Naive thymus-derived CD8-positive, alpha-beta T cell (primary cell): ENCODE measurements around the gene RMND5A. TPM values are rescaled to one million over a fixed set of nuclear protein-coding genes. Genes with fewer than 3 reads are reported as not detected.
"Not testable (repeated sequence)": the region's sequence is repeated elsewhere in the genome, so short reads cannot be mapped to it uniquely, and the experiment has no call there.

ENCODE experiments used
- ATAC-seq, 2 donors: fragments of 150-1000 bp; cut with Tn5 transposase in 1 of 2; sonication (Bioruptor Pico), chemical (Tn5 transposase) in 1 of 2; 1 replicate in 1 of 2; 2 replicates in 1 of 2; pipeline ENCODE4 v1.10.0; 2021; ENCODE audit warnings: mild to moderate bottlenecking in 2 of 2, moderate library complexity in 2 of 2
- POLR2A ChIA-PET: fragments of 350-600 bp; sonication (Branson Sonifier 250); formaldehyde crosslinking; loops from one replicate; lab custom pipeline; 2021; ENCODE audit warnings: antibody characterized with exemption; lab: Charles Lee
- DNase-seq, 10 donors: peaks; one replicate each; pipeline versions ENCODE4 v3.0.0 to v3.0.0-alpha.2; 2020 to 2022
- H3K27ac Mint-ChIP-seq, 10 donors: one replicate each; pipeline ENCODE4 v1.8.0; 2020 to 2022; ENCODE audit warnings: mild to moderate bottlenecking in 10 of 10, mixed read lengths in 10 of 10, moderate library complexity in 4 of 10, inconsistent platforms in 1 of 10
- H3K27me3 Mint-ChIP-seq, 5 donors: one replicate each; pipeline ENCODE4 v1.8.0; 2021 to 2022; ENCODE audit warnings: mixed read lengths in 5 of 5
- H3K36me3 Mint-ChIP-seq, 3 donors: one replicate each; pipeline ENCODE4 v1.8.0; 2020 to 2022; ENCODE audit warnings: mixed read lengths in 3 of 3, mild to moderate bottlenecking in 2 of 3, inconsistent platforms in 1 of 3
- H3K4me1 Mint-ChIP-seq, 4 donors: one replicate each; pipeline ENCODE4 v1.8.0; 2021 to 2022; ENCODE audit warnings: mixed read lengths in 4 of 4
- H3K4me3 Mint-ChIP-seq, 10 donors: one replicate each; pipeline ENCODE4 v1.8.0; 2020 to 2022; ENCODE audit warnings: mild to moderate bottlenecking in 10 of 10, mixed read lengths in 10 of 10, moderate library complexity in 6 of 10, inconsistent platforms in 1 of 10
- H3K9me3 Mint-ChIP-seq, 9 donors: one replicate each; pipeline ENCODE4 v1.8.0; 2020 to 2022; ENCODE audit warnings: mixed read lengths in 9 of 9, mild to moderate bottlenecking in 3 of 9, inconsistent platforms in 1 of 9, moderate library complexity in 1 of 9
- polyA plus RNA-seq, 3 donors: library from polyadenylated mRNA; unstranded; fragments of 300-500 nt; fragmentation: Illumina TruSeq; gene quantifications; one replicate each; pipeline ENCODE4 v1.2.3, GENCODE V29; 2021
- total RNA-seq, 8 experiments: library from RNA in 2 of 8; stranded (reverse) in 2 of 8; gene quantifications; one replicate each; pipeline ENCODE4 v1.2.3 and lab custom pipeline; 2021 to 2026

RMND5A gene
- total and polyA plus RNA-seq, 5 experiments from 2014 or later, result 16.4 to 46.6 (median 22.2) TPM

DNA sequence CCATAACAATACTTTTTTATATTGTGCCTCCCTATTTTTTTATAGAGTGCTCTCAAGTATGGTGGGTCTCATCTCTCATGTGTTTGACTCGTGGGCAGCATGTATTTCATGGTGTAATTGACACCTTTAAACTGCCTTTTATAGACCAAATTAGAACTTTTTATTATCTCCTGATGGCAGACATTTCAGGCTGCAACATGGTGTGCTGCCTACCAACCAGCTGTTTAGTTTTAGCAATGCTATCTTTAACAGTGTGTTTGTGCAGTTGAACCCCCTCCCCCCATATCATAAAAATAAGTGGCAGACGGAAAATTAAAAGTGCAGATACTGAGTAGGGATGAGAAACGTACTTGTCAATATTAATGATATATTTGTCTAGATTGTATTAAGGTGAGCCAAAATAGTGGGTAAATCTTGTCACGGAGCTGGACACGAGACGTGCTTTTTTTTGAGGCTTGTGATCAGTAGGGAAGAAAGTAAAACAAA lies 12.0 kb downstream of the RMND5A start:
- H3K27me3 Mint-ChIP-seq, H3K9me3 Mint-ChIP-seq, ATAC-seq, DNase-seq, H3K36me3 Mint-ChIP-seq, POLR2A ChIA-PET, H3K27ac Mint-ChIP-seq: not testable (repeated sequence)
- Mint-ChIP-seq H3K4me3 (peak overlapping the region in 2 of 10 donors; percentile 41 to 54), H3K4me1 (peaks cover 7 to 13% (median 11%) of the 10 kb centered on the region in 4 donors)

DNA sequence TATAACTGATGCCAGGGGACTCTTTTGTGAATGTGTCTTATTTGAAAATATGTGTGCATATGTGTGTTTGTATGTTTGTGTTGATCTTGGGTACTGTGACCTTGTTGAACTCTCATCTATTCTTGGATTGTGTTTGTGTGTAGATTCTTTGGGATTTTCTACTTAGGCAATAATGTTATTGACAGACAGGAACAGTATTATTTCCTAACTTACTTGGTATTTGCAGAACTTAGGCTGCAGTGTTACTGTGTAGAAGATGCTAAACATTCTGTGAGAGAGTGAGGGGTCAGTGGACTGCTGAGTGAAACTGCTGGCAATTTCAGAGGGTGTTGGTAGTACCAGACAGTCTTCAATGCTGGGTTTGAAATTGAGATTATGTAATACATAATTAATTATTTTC lies 12.7 kb downstream of the RMND5A start:
- H3K4me3 Mint-ChIP-seq, H3K36me3 Mint-ChIP-seq, POLR2A ChIA-PET, H3K9me3 Mint-ChIP-seq, H3K27ac Mint-ChIP-seq, DNase-seq, H3K27me3 Mint-ChIP-seq, ATAC-seq: not testable (repeated sequence)
- peaks cover 7 to 13% (median 11%) of the 10 kb centered on the region in 4 donors for H3K4me1 Mint-ChIP-seq

DNA sequence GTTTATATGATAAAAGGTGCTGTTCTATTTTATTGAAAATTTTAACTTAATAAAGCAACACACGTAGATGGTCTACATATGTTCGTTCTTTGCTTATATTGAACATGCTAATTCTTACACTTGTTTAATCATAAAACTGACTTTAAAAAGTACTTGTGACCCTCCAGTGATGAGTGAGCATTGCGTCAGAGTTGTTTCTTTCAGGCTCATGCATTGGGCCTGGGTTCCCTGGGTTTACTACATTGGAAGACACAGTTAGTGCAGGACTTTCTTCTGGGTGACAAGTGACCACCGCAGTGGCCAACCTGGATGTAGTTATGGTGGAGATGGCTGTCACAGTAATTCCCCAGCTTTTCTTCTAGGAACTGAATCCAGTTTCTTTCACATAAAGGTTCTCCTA lies 13.4 kb downstream of the RMND5A start:
- DNase-seq, H3K27me3 Mint-ChIP-seq, H3K4me3 Mint-ChIP-seq, H3K27ac Mint-ChIP-seq, ATAC-seq, POLR2A ChIA-PET, H3K9me3 Mint-ChIP-seq, H3K36me3 Mint-ChIP-seq: not testable (repeated sequence)
- H3K4me1 Mint-ChIP-seq, result peaks cover 7 to 13% (median 11%) of the 10 kb centered on the region in 4 donors

DNA sequence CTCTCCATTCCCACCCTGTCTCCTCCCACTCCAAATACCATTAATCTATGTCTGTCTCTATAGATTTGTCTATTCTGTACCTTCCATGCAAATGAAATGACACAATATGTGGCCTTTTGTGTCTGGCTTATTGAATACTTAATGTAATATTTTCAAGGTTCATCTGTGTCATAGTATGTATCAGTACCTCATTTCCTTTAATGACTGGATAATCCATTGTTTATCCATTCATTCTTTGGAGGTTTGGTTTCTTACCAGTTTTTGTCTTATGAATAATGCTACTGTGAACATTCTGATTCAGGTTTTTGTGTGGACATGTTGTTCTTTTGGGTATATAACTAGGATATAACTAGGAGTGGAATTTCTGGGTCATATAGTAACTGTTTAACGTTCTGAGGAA lies 14.8 kb downstream of the RMND5A start:
- H3K4me3 Mint-ChIP-seq, H3K4me1 Mint-ChIP-seq, ATAC-seq, POLR2A ChIA-PET, H3K27ac Mint-ChIP-seq, H3K36me3 Mint-ChIP-seq, DNase-seq, H3K9me3 Mint-ChIP-seq, H3K27me3 Mint-ChIP-seq: not testable (repeated sequence)

DNA sequence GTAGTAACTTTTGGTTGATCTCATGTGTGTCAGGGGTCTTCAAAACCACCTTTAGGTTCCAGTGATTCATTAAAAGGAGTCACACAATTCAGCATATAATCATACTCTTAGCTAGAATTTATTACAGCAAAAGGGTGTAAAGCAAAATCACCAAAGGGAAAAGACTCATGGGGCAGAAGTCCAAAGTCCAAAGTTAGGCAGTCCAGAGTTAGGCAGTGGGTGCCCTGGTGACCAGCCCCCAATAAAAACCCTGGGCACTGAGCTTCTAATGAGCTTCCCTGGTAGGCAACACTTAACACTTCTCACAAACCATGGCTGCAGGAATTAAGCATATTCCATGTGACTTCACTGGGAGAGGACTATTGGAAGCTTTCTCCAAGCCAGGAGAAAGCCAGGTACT lies 19.4 kb downstream of the RMND5A start:
- Mint-ChIP-seq H3K4me1 (peaks cover 7 to 15% (median 13%) of the 10 kb centered on the region in 4 donors), H3K36me3 (peaks cover 0 to 20% (median 9%) of the 10 kb centered on the region in 3 donors)
- H3K27ac Mint-ChIP-seq, ATAC-seq, POLR2A ChIA-PET, DNase-seq, H3K4me3 Mint-ChIP-seq, H3K9me3 Mint-ChIP-seq, H3K27me3 Mint-ChIP-seq: not testable (repeated sequence)

DNA sequence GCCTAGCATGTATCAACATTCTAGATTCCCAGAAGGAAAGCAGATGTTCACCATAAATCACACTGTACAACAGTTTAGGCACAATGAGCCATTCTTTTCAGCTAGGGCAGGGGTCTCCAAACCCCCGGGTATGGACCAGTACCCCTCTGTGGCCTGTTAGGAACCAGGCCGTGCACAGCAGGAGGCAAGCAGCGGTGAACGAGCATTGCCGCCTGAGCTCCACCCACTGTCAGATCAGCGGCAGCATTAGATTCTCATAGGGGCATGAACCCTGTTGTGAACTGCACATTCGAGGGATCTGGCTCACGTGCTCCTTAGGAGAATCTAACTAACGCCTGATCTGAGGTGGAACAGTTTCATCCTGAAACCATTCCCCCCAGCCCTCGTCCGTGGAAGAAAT lies 19.8 kb downstream of the RMND5A start:
- H3K4me3 Mint-ChIP-seq, POLR2A ChIA-PET, H3K9me3 Mint-ChIP-seq, H3K27me3 Mint-ChIP-seq, H3K27ac Mint-ChIP-seq, ATAC-seq, DNase-seq: not testable (repeated sequence)
- Mint-ChIP-seq H3K4me1 (peaks cover 9 to 19% (median 16%) of the 10 kb centered on the region in 4 donors), H3K36me3 (peaks cover 0 to 20% (median 9%) of the 10 kb centered on the region in 3 donors)

DNA sequence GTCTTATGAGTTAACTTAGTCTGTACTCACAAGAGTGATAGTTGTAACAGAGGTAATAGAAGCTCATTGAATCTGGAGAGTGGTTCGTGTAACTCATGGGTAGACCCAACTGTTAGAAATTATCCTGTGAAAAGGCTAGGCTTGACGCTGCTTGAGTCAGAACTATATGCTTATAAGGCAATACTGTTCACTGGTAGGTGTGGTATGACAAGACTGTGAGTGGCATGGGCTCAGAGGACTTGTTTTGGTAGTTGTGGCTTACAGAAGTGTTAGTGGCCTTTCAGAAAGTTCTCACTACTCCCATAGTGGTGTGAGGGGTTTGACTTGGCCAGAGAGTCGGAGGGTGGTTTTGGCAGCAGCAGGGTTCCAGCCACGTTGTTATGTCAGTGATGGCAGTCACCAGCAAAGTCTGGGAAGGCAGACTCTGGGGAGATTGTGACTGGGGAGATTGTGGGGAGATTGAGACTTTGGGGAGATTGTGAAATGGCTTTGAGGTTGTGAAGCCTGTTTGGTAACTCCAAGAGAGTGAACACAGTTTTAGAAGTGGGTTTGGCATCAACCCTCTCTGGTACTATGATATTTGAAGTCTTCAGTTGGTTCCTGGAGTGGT lies 21.9 kb downstream of the RMND5A start:
- H3K9me3 Mint-ChIP-seq, POLR2A ChIA-PET, H3K27me3 Mint-ChIP-seq, ATAC-seq, H3K4me3 Mint-ChIP-seq, DNase-seq: not testable (repeated sequence)
- peaks cover 0 to 35% (median 9%) of the 10 kb centered on the region in 3 donors for H3K36me3 Mint-ChIP-seq
- H3K27ac Mint-ChIP-seq, result peak overlapping the region in 3 of 10 donors; percentile 29 to 87 (median 41)
- H3K4me1 Mint-ChIP-seq, result peaks cover 14 to 40% (median 35%) of the 10 kb centered on the region in 4 donors

DNA sequence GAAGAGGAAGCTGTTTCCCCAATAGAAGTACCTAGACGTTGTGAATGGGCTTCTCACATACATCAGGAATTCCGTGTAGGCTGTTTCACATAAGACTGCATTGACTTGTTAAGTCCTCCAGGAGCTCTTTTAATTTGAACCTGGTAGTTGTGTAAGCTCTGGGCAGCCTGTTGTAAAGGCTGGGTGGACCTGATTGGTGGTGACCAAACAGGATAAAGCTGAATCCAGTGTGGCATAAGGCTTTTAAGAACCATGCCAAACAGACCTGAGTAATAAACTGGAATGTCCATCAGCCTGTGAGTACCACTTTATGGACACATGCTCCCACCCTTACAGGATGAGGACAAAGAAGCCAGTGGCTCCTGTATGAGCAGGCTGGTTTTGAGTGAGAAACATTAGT lies 24.1 kb downstream of the RMND5A start:
- Mint-ChIP-seq H3K27ac (peak overlapping the region in 4 of 10 donors; percentile 25 to 77 (median 44)), H3K4me3 (no peak overlapping the region), H3K4me1 (peaks cover 21 to 54% (median 47%) of the 10 kb centered on the region in 4 donors), H3K9me3 (peaks cover 0 to 5% (median 0%) of the 10 kb centered on the region in 9 donors), H3K36me3 (peaks cover 0 to 48% (median 15%) of the 10 kb centered on the region in 3 donors), H3K27me3 (no peaks in the 10 kb centered on the region)
- ATAC-seq, result no peak
- POLR2A ChIA-PET, result no interaction called here
- DNase-seq, result no peak

DNA sequence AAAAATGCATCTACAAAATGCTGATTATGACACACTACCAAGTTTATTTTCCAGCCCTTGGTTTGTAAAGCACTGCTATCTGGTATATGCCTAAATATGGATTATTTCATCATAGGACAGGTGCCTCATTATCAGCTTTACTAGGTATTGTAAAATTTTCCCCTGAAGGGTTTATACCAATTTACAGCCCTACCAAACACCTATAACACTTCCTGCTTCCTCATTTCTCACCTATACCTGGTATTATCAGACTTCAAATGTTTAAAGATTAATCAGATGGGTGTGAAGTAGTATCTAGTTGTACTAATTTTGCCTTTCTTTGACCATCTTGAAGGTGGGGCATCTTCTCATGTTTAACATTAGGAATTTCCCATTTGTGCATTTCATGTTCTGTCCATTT lies 26.8 kb downstream of the RMND5A start:
- Mint-ChIP-seq H3K27me3 (no peaks in the 10 kb centered on the region), H3K9me3 (peaks cover 0 to 18% (median 5%) of the 10 kb centered on the region in 9 donors), H3K4me1 (peaks cover 31 to 69% (median 61%) of the 10 kb centered on the region in 4 donors), H3K4me3 (no peak overlapping the region), H3K27ac (peak overlapping the region in 8 of 10 donors; percentile 1 to 63 (median 14)), H3K36me3 (peaks cover 16 to 72% (median 38%) of the 10 kb centered on the region in 3 donors)
- ATAC-seq (no peak), DNase-seq (no peak)
- POLR2A ChIA-PET, result no interaction called here

DNA sequence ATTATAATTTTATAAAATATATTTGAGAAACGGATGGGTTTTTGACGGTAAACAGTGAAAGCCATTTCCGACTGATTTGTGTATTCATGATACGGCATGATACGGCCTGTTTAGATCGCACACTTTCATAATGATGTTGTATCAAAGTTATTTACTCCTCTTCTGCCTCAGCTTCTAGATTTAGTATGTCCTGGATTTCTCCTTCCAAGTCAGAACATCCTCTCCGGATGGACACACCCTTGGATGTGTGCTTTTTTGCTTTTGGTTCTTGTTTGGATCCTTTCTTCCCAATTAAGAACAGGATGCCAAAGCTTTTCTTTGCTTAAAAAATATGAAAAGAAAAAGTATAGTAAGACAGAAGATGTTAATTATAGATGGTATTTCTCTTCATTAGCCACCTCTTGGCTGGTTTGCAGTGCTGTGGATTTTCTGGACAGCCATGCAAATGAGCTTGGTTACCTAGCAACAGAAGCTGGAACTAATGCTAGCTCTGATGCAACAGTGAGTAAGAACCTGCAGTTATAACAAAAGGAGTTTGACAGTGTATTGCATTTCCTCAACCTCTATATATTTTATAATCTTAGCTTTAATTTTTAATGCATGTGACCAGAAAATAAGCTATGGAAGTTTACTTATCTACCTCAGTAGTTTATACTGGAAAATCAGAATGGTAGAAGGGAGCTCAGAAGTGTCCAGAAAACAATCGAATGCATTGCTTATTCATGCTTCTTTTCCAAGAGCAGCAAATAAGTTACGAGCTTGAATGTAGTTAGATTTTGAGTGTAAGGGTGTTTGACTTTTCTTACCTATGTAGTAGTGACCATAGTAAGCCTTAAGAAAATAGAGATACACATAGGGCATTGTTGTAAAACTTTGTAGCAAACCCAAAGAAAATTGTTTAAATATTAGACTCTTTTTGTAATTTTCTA lies 27.9 kb downstream of the RMND5A start:
- no peaks in the 10 kb centered on the region for H3K27me3 Mint-ChIP-seq
- peaks cover 16 to 76% (median 42%) of the 10 kb centered on the region in 3 donors for H3K36me3 Mint-ChIP-seq
- ATAC-seq (no peak), DNase-seq (no peak)
- H3K27ac Mint-ChIP-seq, result peak overlapping the region in 3 of 10 donors; percentile 15 to 37 (median 37)
- H3K4me3 Mint-ChIP-seq, result no peak overlapping the region
- peaks cover 0 to 18% (median 5%) of the 10 kb centered on the region in 9 donors for H3K9me3 Mint-ChIP-seq
- H3K4me1 Mint-ChIP-seq, result peaks cover 27 to 67% (median 54%) of the 10 kb centered on the region in 4 donors
- POLR2A ChIA-PET, result no interaction called here

DNA sequence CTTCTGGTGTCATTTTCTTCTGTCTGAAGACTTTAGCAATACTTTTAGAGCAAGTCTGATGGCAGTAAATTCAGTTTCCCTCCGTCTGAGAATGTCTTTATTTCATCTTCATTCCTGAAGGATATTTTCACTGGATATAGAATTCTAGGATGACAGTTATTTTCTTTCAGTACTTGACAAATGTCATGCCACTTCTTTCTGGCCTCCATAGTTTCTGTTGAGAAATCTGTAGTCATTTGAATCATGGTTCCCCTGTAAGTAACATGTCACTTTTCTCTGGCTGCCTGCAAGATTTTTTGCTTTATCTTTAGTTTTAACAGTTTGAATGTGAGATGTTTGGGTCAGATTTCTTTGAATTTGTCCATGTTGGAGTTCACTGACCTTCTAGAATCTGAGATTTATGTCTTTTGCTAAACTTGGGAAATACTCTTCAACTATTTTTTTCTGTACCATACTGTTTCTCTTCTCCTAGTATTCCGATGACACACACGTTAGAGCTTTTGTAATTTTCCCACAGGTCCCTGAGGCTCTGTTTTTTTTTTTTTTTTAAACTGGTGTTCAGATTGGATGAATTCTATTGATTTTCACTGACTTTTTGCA lies 30.2 kb downstream of the RMND5A start:
- no peak for ATAC-seq
- Mint-ChIP-seq H3K36me3 (peaks cover 16 to 83% (median 38%) of the 10 kb centered on the region in 3 donors), H3K4me1 (peaks cover 20 to 51% (median 42%) of the 10 kb centered on the region in 4 donors), H3K27ac (peak overlapping the region in 5 of 10 donors; percentile 6 to 46 (median 40)), H3K9me3 (peaks cover 0 to 18% (median 5%) of the 10 kb centered on the region in 9 donors), H3K4me3 (peak overlapping the region in 1 of 10 donors; percentile 32), H3K27me3 (no peaks in the 10 kb centered on the region)
- POLR2A ChIA-PET, result no interaction called here
- no peak for DNase-seq

DNA sequence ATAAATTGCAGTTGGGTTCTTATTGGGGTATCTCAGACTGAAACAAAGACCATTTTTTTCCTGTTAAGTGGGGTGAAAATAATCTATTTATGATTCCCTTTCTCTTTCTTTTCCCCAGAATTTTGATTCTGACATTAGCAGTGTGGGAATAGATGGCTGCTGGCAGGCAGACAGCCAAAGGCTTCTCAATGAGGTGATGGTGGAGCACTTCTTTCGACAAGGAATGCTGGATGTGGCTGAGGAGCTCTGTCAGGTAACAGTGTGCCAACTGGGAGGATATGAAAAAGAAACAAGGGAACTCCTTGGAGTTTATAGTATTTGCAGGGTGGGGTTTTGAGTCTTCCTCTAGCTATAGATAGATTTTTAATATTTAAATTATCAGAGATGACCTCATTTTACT lies 31.7 kb downstream of the RMND5A start:
- Mint-ChIP-seq H3K4me1 (peaks cover 18 to 36% (median 29%) of the 10 kb centered on the region in 4 donors), H3K27me3 (no peaks in the 10 kb centered on the region), H3K4me3 (no peak overlapping the region), H3K27ac (peak overlapping the region in 1 of 10 donors; percentile 11), H3K9me3 (peaks cover 0 to 18% (median 5%) of the 10 kb centered on the region in 9 donors), H3K36me3 (peaks cover 16 to 86% (median 49%) of the 10 kb centered on the region in 3 donors)
- POLR2A ChIA-PET, result no interaction called here
- DNase-seq (no peak), ATAC-seq (no peak)
